D721Med (cell line): Measurements from ENCODE around the gene UBXN4.
"Not testable (repeated sequence)": the region's sequence is repeated elsewhere in the genome, so short reads cannot be mapped to it uniquely, and the experiment has no call there.

Experiments used
- DNase-seq: peaks from one replicate; pipeline ENCODE4 v3.0.0; 2011; ENCODE audit warnings: low spot score; ENCODE audit not compliant: insufficient read length
- FAIRE-seq: peaks from 2 replicates; lab custom pipeline; 2011; peaks lifted over from hg19 to GRCh38; lab: Jason Lieb, UNC
- TF ChIP-seq, protein P1 (sequence below): IDR thresholded peaks from 2 replicates; pipeline ENCODE4 v1.5.1; 2012; ENCODE audit warnings: mild to moderate bottlenecking, control low read depth; ENCODE audit not compliant: insufficient read depth; ENCODE audit errors: missing control alignments

UBXN4 gene

GRCh38 chr2:135792401-135793150 is 50.9 kb downstream of the UBXN4 start:
- DNase-seq (no peak), FAIRE-seq (no peak)
- TF ChIP-seq, protein P1, sequence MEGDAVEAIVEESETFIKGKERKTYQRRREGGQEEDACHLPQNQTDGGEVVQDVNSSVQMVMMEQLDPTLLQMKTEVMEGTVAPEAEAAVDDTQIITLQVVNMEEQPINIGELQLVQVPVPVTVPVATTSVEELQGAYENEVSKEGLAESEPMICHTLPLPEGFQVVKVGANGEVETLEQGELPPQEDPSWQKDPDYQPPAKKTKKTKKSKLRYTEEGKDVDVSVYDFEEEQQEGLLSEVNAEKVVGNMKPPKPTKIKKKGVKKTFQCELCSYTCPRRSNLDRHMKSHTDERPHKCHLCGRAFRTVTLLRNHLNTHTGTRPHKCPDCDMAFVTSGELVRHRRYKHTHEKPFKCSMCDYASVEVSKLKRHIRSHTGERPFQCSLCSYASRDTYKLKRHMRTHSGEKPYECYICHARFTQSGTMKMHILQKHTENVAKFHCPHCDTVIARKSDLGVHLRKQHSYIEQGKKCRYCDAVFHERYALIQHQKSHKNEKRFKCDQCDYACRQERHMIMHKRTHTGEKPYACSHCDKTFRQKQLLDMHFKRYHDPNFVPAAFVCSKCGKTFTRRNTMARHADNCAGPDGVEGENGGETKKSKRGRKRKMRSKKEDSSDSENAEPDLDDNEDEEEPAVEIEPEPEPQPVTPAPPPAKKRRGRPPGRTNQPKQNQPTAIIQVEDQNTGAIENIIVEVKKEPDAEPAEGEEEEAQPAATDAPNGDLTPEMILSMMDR, result no peak

DNA sequence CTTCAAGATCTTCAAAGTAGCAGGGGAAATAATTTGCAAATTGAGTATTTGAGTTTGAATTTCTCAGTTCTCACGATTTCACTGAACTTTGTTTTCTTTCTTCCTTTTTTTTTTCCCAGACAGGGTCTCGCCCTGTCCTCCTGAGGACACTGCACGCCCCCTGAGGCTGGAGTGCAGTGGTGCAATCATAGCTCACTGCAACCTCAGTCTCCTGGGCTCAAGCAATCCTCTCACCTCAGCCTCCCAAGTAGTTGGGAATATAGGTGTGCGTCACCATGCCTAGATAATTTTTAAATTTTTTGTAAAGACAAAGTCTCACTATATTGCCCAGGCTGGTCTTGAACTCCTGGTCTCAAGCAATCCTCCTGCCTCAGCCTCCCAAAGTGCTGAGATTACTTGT is 54.0 kb downstream of the UBXN4 start:
- not testable (repeated sequence) for FAIRE-seq, DNase-seq

DNA sequence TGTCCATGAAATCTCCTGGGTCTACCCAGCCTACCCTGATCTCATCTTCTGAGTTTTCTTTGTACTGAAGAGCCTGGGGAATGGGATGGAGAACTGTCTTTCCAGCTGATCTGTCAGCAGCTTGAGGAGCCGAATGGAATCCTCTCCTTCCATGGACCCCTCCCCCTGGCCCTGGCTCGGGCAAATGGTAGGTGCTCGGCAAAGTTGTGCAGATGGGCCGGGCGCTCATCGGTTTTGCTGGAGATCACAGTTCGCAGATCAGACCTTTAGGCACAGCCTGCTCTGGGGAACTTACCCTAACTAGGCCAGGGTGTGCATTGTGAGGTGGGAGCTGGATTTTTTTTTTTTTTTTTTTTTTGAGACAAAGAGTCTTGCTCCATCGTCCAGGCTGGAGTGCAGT is 55.0 kb downstream of the UBXN4 start:
- TF ChIP-seq, protein P1, result no peak
- no peak for FAIRE-seq

DNA sequence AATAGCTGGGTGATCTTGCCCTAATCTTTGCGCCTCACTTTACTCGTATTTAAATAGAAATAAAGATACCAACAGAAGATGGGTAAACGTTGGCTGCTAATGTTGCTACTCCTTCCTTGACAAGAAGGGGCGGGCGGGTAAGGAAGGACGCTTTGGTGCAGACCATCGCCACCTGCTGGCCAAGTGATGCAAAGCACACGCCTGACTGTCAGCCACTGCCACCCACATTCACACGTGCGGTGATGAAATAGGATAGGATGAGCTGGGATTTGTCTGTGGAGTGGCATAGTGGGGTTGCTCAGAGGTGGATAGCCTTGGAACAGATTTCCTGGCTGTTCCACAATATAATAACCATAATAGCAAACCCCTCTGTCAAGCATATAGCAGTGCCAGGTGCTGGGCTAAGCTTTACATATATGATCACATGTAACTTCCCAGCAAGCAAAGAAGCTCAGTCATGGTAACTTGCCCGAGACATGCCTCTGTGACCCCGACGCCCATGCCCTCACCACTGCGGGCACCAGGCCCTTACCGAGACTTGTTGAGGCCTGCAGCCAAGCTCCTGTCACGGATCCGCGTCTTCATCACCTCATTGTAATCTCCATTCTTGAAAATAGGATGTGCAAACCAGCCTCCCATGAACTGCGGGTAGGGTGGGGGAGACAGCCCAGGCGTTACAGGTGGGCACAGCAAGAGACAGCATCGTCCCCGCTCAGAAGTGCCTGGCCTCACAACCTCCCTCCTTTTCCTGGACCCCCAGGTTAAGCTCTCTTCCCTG is 56.0 kb downstream of the UBXN4 start:
- TF ChIP-seq, protein P1, result peak; percentile 98
- peak; percentile 75 for DNase-seq
- no peak for FAIRE-seq

More for the DNA sequence above, 55.0 kb downstream of the UBXN4 start:
- DNase-seq, result no peak

- no peak for DNase-seq
- no peak for FAIRE-seq
- TF ChIP-seq, protein P1, result no peak
These were observed 56.6 kb downstream of the UBXN4 start for GRCh38 chr2:135798275-135798705.

DNA sequence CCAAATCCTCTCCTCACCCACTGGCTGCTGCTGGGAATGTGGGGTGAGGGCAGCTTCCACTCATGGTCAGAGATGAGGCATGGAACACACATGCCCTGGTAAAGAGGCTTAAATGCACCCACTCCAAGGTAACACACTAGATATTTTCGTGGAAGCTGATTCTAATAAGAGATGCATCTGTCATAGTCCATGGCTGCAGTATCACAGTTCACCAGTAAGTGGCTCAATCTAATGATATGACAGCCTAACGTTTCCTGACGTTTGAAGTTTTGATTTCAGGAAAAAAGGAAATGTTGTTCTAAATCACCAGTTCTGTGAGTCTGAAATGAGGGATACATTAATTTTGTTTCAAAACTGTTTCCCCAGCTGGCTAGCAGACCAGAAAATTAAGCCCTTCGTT is 57.1 kb downstream of the UBXN4 start:
- TF ChIP-seq, protein P1, result peak; percentile 29
- DNase-seq (no peak), FAIRE-seq (no peak)

DNA sequence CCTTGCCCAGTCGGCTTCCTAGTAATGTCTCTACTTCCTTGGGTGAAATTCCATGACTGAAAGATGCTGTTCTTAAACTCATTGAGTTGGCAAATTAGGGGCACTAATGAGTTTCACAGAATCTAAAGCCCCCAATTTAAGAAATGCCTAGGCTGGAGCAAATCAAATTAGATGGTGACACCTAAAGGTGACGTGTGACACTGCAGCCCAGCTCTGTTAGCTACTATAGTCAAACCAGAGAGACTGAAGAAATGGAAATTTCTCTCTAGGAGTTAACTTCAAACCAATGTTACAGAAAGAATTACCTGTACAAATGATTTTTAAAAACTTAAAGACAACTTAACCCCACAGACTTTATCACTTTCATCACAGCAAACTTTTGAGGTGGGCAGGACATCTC is 58.1 kb downstream of the UBXN4 start:
- FAIRE-seq (no peak), DNase-seq (no peak)
- TF ChIP-seq, protein P1, result no peak
